Thoracic aorta (tissue), 2 donors: Measurements from ENCODE around the gene SPAG16. TPM values are rescaled to one million over a fixed set of nuclear protein-coding genes. Genes with fewer than 3 reads are reported as not detected.

Experiments
- ATAC-seq: fragments of 150-250 bp; one replicate; pipeline ENCODE4 v1.8.0; 2017; ENCODE audit warnings: low read depth; ENCODE audit not compliant: insufficient number of reproducible peaks, low FRiP score
- DNase-seq: peaks from one replicate; pipeline ENCODE4 v3.0.0-alpha.2; 2020; ENCODE audit warnings: low spot score
- H3K27ac ChIP-seq, 2 donors: fragments of 200-600 bp; sonication (generic); 1 replicate in 1 of 2; 2 replicates in 1 of 2; pipeline ENCODE4 v1.5.1; 2016; ENCODE audit warnings: mild to moderate bottlenecking in 2 of 2, moderate library complexity in 2 of 2
- H3K27me3 ChIP-seq: fragments of 200-600 bp; sonication (generic); replicated peaks from 2 replicates; pipeline ENCODE4 v1.6.0; 2016; ENCODE audit warnings: mild to moderate bottlenecking; ENCODE audit not compliant: insufficient read depth
- H3K36me3 ChIP-seq: fragments of 200-600 bp; sonication (generic); one replicate; pipeline ENCODE4 v1.5.1; 2016
- H3K4me1 ChIP-seq, 2 donors: fragments of 200-600 bp; sonication (generic); 1 replicate in 1 of 2; 2 replicates in 1 of 2; pipeline versions ENCODE4 v1.5.1 to v1.6.0; 2016; ENCODE audit warnings: low read depth in 2 of 2, mild to moderate bottlenecking in 1 of 2; ENCODE audit not compliant: control insufficient read depth in 1 of 2
- H3K4me3 ChIP-seq: fragments of 200-600 bp; sonication (generic); 2 replicates; pipeline ENCODE4 v1.5.1; 2016; ENCODE audit warnings: mild to moderate bottlenecking
- H3K9me3 ChIP-seq: fragments of 200-600 bp; sonication (generic); 2 replicates; pipeline ENCODE4 v1.5.1; 2016
- total RNA-seq, 2 donors: library from RNA; depleted of rRNA; stranded (reverse); fragments of >200 nt; gene quantifications; one replicate each; pipeline versions ENCODE4 v1.1.0 to v1.2.3, GENCODE V29; 2016
- TF ChIP-seq, protein P1 (sequence below): fragments of 200-600 bp; sonication (generic); IDR thresholded peaks from one replicate; pipeline ENCODE4 v1.5.1; 2019; ENCODE audit warnings: antibody characterized with exemption

The SPAG16 gene
- total RNA-seq, 2 donors from 2014 or later, result 7.4 to 26.3 TPM

- no peak overlapping the region for H3K27ac ChIP-seq
- TF ChIP-seq, protein P1, sequence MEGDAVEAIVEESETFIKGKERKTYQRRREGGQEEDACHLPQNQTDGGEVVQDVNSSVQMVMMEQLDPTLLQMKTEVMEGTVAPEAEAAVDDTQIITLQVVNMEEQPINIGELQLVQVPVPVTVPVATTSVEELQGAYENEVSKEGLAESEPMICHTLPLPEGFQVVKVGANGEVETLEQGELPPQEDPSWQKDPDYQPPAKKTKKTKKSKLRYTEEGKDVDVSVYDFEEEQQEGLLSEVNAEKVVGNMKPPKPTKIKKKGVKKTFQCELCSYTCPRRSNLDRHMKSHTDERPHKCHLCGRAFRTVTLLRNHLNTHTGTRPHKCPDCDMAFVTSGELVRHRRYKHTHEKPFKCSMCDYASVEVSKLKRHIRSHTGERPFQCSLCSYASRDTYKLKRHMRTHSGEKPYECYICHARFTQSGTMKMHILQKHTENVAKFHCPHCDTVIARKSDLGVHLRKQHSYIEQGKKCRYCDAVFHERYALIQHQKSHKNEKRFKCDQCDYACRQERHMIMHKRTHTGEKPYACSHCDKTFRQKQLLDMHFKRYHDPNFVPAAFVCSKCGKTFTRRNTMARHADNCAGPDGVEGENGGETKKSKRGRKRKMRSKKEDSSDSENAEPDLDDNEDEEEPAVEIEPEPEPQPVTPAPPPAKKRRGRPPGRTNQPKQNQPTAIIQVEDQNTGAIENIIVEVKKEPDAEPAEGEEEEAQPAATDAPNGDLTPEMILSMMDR, result no peak
- no peaks in the 10 kb centered on the region for H3K4me1 ChIP-seq
- H3K36me3 ChIP-seq, result no peaks in the 10 kb centered on the region
- no peak for DNase-seq
- H3K4me3 ChIP-seq, result no peak overlapping the region
- H3K27me3 ChIP-seq, result no peaks in the 10 kb centered on the region
- ATAC-seq, result no peak
- no peaks in the 10 kb centered on the region for H3K9me3 ChIP-seq
Measured at GRCh38 chr2:214004463-214004862, 720.2 kb downstream of the SPAG16 start.

DNA sequence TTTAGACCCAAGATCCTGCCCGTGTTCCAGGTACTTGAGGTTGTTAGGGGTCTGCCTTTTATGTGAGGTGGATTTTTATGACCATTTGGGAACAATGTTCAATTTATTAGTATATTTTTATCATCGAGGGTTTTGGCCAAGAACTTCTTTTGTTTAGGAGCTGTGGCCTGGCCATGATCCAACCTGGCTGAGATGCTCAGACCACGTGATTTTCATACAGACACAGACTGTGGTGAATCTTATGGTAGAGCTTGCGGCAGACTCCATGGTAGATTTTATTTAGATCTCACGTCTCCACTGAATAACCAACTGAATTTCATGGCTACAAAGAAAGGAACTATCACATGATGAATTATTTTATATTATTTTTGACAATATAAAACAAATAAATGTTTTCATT is 721.1 kb downstream of the SPAG16 start:
- Histone ChIP-seq H3K36me3 (no peaks in the 10 kb centered on the region), H3K27ac (no peak overlapping the region), H3K9me3 (no peaks in the 10 kb centered on the region), H3K4me1 (no peaks in the 10 kb centered on the region), H3K4me3 (no peak overlapping the region), H3K27me3 (no peaks in the 10 kb centered on the region)
- TF ChIP-seq, protein P1, result no peak
- no peak for DNase-seq
- ATAC-seq, result no peak

GRCh38 chr2:214006601-214007000 is 722.3 kb downstream of the SPAG16 start:
- Histone ChIP-seq H3K4me3 (no peak overlapping the region), H3K9me3 (no peaks in the 10 kb centered on the region), H3K27ac (no peak overlapping the region), H3K27me3 (no peaks in the 10 kb centered on the region), H3K36me3 (no peaks in the 10 kb centered on the region), H3K4me1 (no peaks in the 10 kb centered on the region)
- no peak for ATAC-seq
- TF ChIP-seq, protein P1, result no peak
- DNase-seq, result no peak

DNA sequence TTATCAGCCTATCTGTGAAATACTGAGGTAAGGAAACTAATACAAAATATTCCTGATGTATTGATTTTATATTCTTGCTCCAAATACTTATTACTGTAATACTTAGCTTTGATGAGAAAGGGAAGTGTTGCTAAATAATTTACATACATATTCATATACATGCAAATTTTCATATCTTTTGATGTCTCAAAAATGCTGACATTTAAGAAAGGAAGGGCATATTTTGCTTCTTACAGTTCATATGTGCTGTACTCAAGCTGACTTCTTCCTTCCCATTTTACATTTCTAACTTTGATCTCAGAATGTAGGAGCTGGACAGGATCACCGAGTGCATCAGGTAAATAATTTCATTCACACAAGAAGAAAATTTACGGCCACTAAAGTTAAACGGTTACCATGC is 727.4 kb downstream of the SPAG16 start:
- TF ChIP-seq, protein P1, result no peak
- Histone ChIP-seq H3K4me1 (no peaks in the 10 kb centered on the region), H3K27me3 (no peaks in the 10 kb centered on the region), H3K27ac (no peak overlapping the region), H3K9me3 (no peaks in the 10 kb centered on the region), H3K4me3 (no peak overlapping the region), H3K36me3 (no peaks in the 10 kb centered on the region)
- DNase-seq (no peak), ATAC-seq (no peak)

DNA sequence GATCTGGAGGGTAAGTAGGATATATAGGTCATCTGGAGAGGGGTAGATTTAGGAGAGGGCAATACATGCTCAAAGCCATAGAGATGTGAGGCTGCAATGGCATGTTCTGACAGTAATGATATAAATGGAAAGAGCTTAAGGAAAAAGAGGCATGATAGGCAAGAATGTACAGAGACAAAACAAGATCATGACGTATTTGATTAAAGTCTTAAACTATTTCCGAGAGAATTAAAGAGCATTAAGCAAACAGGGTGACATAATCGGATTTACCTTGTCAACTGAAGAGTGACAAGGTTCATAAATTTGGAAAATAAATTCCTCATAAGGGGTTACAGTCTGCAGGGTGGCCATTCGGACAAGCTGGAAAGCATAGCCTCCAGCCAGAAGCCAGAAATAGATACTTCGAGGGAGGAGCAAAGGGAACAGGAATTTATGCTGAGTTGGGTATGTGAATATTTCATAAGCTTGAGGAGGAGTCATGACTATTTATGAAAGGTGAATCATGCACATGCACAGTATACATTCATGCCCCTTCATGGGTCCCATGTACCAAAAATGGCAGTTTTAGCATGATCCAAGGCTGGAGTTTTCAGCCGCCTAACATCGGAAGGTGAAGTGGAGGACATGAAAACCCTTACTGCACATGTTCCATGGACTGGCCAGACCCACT is 730.4 kb downstream of the SPAG16 start:
- TF ChIP-seq, protein P1, result no peak
- Histone ChIP-seq H3K4me3 (no peak overlapping the region), H3K9me3 (no peaks in the 10 kb centered on the region), H3K36me3 (no peaks in the 10 kb centered on the region), H3K27ac (no peak overlapping the region), H3K27me3 (no peaks in the 10 kb centered on the region), H3K4me1 (peaks cover 0 to 9% of the 10 kb centered on the region in 2 donors)
- ATAC-seq, result no peak
- DNase-seq, result no peak
